Dedifferentiated amniotic fluid mesenchymal stem cell (primary cell): ENCODE data around the gene DUOX1.

Experiments used
- DNase-seq: peaks from one replicate; pipeline ENCODE4 v3.0.0-alpha.2; 2016; ENCODE audit errors: extremely low spot score

DUOX1 gene

DNA sequence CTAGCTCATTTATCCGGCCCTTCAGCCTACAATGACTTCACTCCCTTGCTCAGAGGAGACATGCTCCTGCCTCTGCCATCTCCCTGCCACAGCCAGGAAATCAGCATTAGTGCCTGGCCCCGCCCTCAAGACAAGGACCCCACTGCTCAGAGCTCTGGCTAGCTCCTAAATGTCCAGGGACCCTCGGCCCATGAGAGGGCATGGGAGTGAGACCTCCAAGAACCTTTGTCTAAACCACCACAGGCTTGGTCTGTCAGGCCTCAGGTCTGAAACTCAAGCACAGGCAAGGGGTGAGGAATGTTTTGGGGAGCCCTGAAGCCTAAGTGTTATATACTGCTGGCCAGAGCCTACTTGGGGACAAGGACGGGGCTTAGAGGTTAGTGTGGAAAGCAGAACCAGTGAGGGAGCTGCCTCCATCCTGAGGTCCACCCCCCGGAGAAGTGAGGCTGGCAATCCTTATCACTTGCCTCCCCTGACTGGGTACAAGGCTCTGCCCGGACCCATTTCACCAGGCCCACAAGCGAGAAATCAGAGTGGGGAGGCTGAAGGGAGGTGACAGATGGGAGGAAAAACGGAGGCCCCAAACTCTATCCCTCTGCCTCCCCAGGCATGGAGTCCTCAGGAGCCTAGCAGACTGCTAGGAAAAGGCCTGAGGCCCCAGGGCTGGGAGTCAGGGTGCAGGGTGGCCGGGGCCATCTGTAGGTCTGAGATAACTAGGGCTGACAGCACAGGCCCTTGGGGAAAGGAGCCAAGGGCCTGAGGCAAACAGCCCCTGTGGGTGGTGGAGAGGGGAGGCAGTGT, 39.2 kb downstream of the DUOX1 start:
- no peak for DNase-seq

GRCh38 chr15:45169608-45170480, 40.0 kb downstream of the DUOX1 start:
- no peak for DNase-seq

DNA sequence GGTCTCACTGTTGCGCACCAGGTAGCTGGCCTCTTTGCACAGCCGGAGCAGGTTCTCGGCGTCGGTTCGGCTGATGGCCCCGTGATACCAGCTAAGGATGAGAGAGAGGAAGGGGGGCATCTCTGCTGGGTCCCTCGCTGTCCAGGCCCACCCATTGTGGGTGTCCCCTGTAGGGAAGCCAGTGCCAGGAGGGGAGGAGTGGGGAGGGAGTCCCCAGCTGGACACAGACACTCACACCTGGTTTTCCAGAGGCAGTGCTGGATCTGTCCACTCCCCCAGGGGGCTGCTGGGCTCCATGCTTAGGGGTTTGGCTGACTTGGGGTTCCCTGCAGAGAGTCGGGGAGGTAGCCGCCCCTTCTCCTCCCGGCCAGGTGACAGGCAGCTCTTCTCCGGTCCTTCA, 42.1 kb downstream of the DUOX1 start:
- DNase-seq, result no peak

DNA sequence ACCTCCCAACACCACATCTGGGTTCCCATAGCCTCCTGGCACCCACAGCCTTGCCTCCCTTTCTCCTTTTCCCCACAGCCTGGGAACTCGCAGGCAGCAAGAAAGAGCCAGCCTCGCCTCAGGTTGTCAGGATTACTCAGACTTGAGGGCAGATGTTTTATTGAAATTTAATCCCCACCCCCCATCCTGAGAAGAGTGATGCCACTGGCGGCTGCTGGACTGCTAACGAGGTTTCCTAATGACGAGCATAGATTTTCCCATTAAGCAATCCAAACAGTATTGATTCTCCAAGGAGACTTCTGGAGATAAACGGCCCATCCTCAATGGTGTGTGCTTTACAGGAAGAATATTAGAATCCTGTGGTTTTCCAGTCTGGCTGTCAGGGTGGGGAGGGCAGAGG, 44.3 kb downstream of the DUOX1 start:
- no peak for DNase-seq

GRCh38 chr15:45174577-45174976, 44.8 kb downstream of the DUOX1 start:
- no peak for DNase-seq

- DNase-seq, result no peak
These were observed 47.5 kb downstream of the DUOX1 start for GRCh38 chr15:45177285-45177684.

GRCh38 chr15:45179221-45179985, 49.6 kb downstream of the DUOX1 start:
- no peak for DNase-seq

DNA sequence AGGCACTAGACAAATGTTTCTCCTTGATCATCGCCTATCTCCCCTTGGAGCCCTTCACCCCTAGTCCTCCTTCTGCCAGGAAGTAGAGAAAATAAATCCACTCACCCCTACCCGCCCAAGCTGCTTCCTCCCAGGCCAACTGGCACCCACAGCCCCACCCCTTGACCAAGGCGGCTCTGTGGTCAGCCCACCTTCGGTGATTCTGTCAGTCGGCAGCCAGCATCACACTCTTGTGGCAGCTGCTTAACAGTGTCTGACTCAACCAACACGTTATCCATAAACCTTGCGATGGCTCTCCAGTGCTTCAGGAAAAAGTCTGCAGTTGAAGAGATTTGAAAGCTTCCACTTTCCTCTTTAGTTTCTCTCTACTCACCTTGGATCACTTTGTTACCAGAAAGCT, 50.4 kb downstream of the DUOX1 start:
- no peak for DNase-seq

DNA sequence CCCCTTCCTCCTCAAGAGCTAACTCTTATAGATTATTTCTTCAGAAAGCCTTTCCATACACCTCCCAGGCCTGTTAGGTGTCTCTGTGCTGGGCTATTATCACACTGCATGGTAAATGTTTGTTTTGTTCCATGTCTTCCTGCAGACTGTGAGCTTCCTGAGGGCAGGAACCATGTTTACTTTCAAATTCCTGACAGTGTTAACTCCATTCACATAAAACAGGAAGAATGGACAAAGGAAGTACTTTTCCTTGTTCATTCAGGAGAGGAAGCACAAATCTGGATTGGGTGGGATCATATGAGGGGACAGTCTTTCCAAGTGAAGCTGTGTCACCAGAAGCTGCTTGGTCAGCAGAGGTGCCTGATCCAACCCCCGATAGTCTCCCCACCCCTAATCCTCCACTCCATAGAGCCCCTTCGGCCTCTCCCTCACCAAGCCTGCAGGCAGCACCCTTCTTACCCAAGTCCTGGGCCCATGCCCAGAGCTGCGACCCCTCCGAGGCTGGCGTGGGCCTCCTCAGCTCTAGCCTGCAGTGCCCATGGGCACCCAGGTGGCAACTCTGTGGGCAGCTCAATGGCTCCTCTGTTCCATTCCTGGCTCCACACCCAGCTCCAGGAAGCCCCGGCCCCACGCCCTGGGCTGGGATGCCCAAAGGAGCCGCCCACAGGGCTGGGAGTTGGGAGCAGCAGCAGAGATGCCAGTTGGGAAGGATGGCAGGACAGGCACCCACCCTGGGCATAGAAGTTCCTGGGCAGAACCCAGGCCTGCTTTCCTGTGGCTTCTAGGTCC, 51.0 kb downstream of the DUOX1 start:
- no peak for DNase-seq

GRCh38 chr15:45181491-45182285, 51.9 kb downstream of the DUOX1 start:
- DNase-seq, result no peak

DNA sequence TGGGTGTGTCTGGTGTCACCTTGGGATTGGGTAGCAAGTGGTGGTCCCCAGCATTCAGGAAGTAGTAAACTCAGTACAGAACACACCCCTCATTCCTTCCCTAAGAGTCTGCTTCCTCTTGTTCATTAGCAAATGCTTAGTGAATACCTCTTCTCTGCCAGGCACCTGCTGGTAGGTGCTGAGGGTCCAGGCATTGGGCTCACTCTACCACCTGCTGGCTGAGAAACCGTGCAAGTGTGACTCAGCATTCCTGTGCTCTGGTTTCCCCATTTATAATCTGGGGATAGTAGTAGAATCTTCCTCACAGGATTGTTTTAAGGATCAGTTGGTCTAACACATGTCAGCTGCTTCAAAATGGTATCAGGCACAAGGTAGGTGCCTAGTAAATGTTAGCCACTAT, 53.2 kb downstream of the DUOX1 start:
- DNase-seq, result no peak

- DNase-seq, result no peak
These were observed 53.7 kb downstream of the DUOX1 start for GRCh38 chr15:45183511-45183910.

DNA sequence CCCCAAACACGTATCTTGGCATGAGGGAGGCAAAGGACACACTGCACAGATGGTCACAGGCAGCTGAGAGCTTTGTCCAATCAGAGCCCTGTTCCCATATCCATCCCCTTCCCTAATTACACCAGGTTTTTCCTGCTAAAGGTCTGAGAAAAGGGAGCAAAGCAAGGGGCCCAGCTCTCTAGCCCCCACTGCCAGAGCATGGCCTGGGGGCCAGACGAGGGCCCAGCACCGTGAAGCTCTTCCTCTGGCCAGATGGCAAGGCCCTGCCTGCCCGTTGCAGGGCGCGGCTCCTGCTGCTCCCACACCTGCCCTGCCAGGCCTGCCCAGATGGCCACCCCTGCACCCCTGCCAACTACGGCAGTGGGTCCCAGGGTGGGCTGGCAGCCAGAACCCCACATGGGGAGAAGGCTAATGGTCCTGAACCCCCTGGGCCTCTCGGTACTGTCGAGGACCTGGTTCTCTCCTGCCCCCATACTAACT, 54.8 kb downstream of the DUOX1 start:
- DNase-seq, result no peak

DNA sequence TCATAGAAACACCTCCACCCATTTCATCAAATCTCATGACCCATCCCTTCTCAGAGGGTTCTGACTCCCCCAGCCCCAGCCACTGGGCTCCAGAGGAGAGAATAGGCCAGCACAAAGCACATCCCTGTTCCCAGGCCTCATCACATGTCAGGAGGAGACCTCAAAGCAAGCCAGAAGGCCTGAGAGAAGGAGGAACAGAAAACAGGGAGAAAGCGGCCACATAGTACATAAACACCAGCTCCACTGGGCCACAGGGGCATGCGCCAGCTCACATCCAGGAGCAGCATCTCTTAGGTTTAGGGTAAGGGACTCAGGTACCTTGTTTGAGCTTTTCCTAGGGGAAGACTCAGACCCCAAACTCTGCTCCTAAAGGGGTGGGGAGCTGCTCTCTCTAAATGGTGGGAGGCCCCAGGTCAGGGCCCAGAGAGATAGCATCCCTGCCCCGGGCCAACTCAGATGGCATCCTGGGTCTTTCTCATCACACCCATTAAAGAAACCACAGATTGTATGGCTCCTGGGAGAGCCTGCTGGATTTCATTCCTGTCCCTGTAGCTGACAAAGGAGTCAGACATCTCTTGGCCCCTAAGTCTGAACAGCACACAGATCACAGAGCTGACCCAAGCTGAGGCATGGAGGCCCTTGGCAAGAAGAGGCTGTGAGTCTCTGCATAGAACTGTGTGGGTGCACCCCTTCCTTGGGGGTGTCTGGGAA, 55.4 kb downstream of the DUOX1 start:
- no peak for DNase-seq

DNA sequence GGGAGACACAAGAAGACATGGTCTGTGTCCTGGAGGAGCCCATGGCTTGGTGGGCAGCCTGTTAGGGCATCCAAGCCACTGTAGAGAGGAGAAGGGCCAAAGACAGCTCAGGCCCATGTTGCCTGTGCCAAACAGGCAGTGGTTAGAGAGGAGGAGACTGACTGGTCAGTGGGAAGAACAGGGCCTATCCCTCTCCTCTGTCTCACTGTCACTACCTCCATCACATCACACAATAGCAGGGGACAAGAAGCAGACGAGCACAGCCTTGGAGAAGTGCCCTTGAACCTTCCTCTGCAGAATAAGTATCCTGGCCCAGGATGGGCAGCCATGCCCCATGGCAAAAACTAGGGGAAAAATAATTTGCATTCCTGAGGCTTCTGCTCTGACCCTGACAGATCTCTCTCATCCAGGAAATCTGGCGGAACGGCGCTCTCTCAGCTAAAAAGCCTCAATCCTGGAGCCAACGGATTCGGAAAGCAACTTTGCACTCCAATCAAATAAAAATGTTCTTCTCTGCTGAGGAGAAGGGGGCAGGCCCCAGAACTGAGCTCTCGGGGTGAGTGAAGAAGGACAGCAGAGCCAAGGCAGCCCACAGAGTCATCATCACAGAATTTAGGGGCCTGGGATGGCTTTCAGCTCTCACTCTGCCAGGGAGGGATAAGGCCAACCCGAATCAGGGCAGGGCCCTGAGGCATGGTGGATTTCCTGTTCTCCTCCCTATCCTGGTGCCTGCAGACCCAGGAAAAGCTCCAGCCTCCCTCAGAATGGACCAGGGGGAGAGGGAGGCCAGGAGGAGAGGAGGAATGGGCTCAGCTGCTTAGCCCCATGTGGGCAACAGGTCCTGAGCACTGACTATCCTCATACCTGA, 56.3 kb downstream of the DUOX1 start:
- DNase-seq, result no peak

- no peak for DNase-seq
These were observed 57.2 kb downstream of the DUOX1 start for GRCh38 chr15:45186771-45187577.

DNA sequence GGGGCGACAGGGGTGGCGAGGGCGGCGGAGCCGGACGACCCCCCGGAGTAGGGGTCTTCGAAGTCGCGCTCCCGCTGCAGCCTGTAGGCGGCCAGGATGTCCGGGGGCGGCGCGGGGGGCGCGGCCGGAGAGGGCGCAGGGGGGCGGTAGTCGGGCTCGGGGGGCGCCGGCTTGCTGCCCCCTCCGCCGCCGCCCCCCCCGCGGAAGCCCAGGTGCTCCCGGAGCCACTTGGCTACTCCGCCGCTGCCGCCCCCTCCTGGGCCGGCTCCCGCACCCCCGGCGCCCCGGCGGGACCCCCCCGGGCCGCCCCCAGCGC, 57.7 kb downstream of the DUOX1 start:
- DNase-seq, result no peak
